Liver (tissue), 9 donors: ENCODE data around the gene CEP350. TPM values are rescaled to one million over a fixed set of nuclear protein-coding genes. Genes with fewer than 3 reads are reported as not detected.

ENCODE experiments used
- DNase-seq: peaks from one replicate; pipeline ENCODE4 v3.0.0-alpha.2; 2017; ENCODE audit warnings: low spot score
- H3K27ac ChIP-seq, 2 donors: one replicate each; pipeline ENCODE4 v1.7.0; 2013; ENCODE audit warnings: inconsistent platforms in 2 of 2, low read length in 2 of 2, control low read depth in 1 of 2, low read depth in 1 of 2, mild to moderate bottlenecking in 1 of 2
- H3K27me3 ChIP-seq, 4 donors: one replicate each; pipeline versions ENCODE4 v1.6.1 to v1.7.0; 2013; ENCODE audit warnings: low read length in 3 of 4, inconsistent platforms in 1 of 4, mild to moderate bottlenecking in 1 of 4, moderate library complexity in 1 of 4; ENCODE audit not compliant: control insufficient read depth in 4 of 4, insufficient read depth in 4 of 4
- H3K36me3 ChIP-seq, 4 donors: one replicate each; pipeline versions ENCODE4 v1.6.1 to v1.7.0; 2013; ENCODE audit warnings: low read length in 3 of 4, mild to moderate bottlenecking in 3 of 4, low read depth in 1 of 4, moderate library complexity in 1 of 4; ENCODE audit not compliant: control insufficient read depth in 4 of 4, insufficient read depth in 3 of 4
- H3K4me1 ChIP-seq, 4 donors: one replicate each; pipeline versions ENCODE4 v1.6.1 to v1.7.0; 2013; ENCODE audit warnings: low read length in 3 of 4, mild to moderate bottlenecking in 3 of 4, moderate library complexity in 1 of 4; ENCODE audit not compliant: control insufficient read depth in 4 of 4, insufficient read depth in 4 of 4
- H3K4me3 ChIP-seq, 3 donors: one replicate each; pipeline versions ENCODE4 v1.6.1 to v1.7.0; 2013; ENCODE audit warnings: low read length in 3 of 3, control low read depth in 1 of 3, low read depth in 1 of 3, mild to moderate bottlenecking in 1 of 3
- H3K9ac ChIP-seq, 2 donors: one replicate each; pipeline ENCODE4 v1.7.0; 2013; ENCODE audit warnings: low read length in 2 of 2, mild to moderate bottlenecking in 2 of 2, moderate library complexity in 2 of 2, control low read depth in 1 of 2, low read depth in 1 of 2
- H3K9me3 ChIP-seq, 4 donors: one replicate each; pipeline versions ENCODE4 v1.6.1 to v1.7.0; 2013; ENCODE audit warnings: low read length in 3 of 4; ENCODE audit not compliant: control insufficient read depth in 4 of 4
- ATF3 ChIP-seq: IDR thresholded peaks from 2 replicates; pipeline ENCODE4 v1.6.1; 2016; ENCODE audit warnings: antibody characterized with exemption
- CTCF ChIP-seq: fragments of 150-350 bp; IDR thresholded peaks from 2 replicates; pipeline ENCODE4 v1.5.1; 2017; ENCODE audit warnings: improper control_type of control experiment, low read depth, low read length; ENCODE audit not compliant: missing input control
- EGR1 ChIP-seq, 2 donors: IDR thresholded peaks; 2 replicates each; pipeline ENCODE4 v1.6.1; 2016 to 2018; ENCODE audit warnings: antibody characterized with exemption in 2 of 2, low read depth in 2 of 2
- FOXA2 ChIP-seq: IDR thresholded peaks from 2 replicates; pipeline ENCODE4 v1.6.1; 2016; ENCODE audit warnings: antibody characterized with exemption
- GABPA ChIP-seq, 2 donors: IDR thresholded peaks in 1 of 2; conservative IDR thresholded peaks in 1 of 2; 2 replicates each; pipeline ENCODE4 v1.6.1; 2016; ENCODE audit warnings: antibody characterized with exemption in 2 of 2, mild to moderate bottlenecking in 1 of 2, moderate library complexity in 1 of 2
- HNF4A ChIP-seq, 2 donors: conservative IDR thresholded peaks; 2 replicates each; pipeline ENCODE4 v1.6.1; 2016; ENCODE audit warnings: antibody characterized with exemption in 2 of 2, mild to moderate bottlenecking in 2 of 2
- HNF4G ChIP-seq: IDR thresholded peaks from 2 replicates; pipeline ENCODE4 v1.6.1; 2016; ENCODE audit warnings: antibody characterized with exemption
- JUND ChIP-seq, 2 donors: IDR thresholded peaks; 2 replicates each; pipeline ENCODE4 v1.6.1; 2016; ENCODE audit warnings: antibody characterized with exemption in 2 of 2
- MAX ChIP-seq: IDR thresholded peaks from 2 replicates; pipeline ENCODE4 v1.6.1; 2016; ENCODE audit warnings: antibody characterized with exemption
- NR2F2 ChIP-seq: IDR thresholded peaks from 2 replicates; pipeline ENCODE4 v1.6.1; 2016; ENCODE audit warnings: antibody characterized with exemption
- REST ChIP-seq: IDR thresholded peaks from 2 replicates; pipeline ENCODE4 v1.6.1; 2016; ENCODE audit warnings: antibody characterized with exemption, mild to moderate bottlenecking
- RXRA ChIP-seq, 2 donors: IDR thresholded peaks; 2 replicates each; pipeline ENCODE4 v1.6.1; 2017 to 2018; ENCODE audit warnings: antibody characterized with exemption in 2 of 2, mild to moderate bottlenecking in 1 of 2
- SP1 ChIP-seq: IDR thresholded peaks from 2 replicates; pipeline ENCODE4 v1.6.1; 2018; ENCODE audit warnings: antibody characterized with exemption, mild to moderate bottlenecking
- TAF1 ChIP-seq: conservative IDR thresholded peaks from 2 replicates; pipeline ENCODE4 v1.6.1; 2016; ENCODE audit warnings: antibody characterized with exemption, mild to moderate bottlenecking
- WGBS: extraction: QIAGEN DNeasy Blood & Tissue Kit; methylation state at CpG from one replicate; pipeline ENCODE4 v1.1.7; 2013; 5-methylcytosine and 5-hydroxymethylcytosine counted together
- polyA plus RNA-seq, 2 donors: library from polyadenylated mRNA; stranded (reverse) in 1 of 2; unstranded in 1 of 2; fragments of 200-250 nt in 1 of 2; fragments of >200 nt in 1 of 2; fragmentation: Nextera tagmentation in 1 of 2; extraction: Ambion mirVana in 1 of 2; gene quantifications; one replicate each; pipeline versions ENCODE4 v1.2.1 to v1.2.3, GENCODE V29; 2013 to 2015
- total RNA-seq, 2 donors: library from RNA; depleted of rRNA; stranded (reverse); fragments of >200 nt; gene quantifications; one replicate each; pipeline ENCODE4 v1.2.3, GENCODE V29; 2014
- donor health status: healthy.
- donor health status: healthy.
- donor health status: healthy.
- donor health status: healthy.
- donor health status: healthy.

The CEP350 gene
- total and polyA plus RNA-seq, 4 donors = 4.5 to 49.0 (median 18.9) TPM

- Histone ChIP-seq H3K9me3 (no peaks in the 10 kb centered on the region), H3K9ac (no peak overlapping the region), H3K27ac (no peak overlapping the region), H3K27me3 (no peaks in the 10 kb centered on the region), H3K36me3 (peaks cover 0 to 3% (median 2%) of the 10 kb centered on the region in 4 donors), H3K4me1 (no peaks in the 10 kb centered on the region), H3K4me3 (no peak overlapping the region)
- peak; percentile 46 for TF ChIP-seq NR2F2
- TF ChIP-seq HNF4A (conservative IDR thresholded peaks at IDR 0.05) = peak in 1 of 2 donors; percentile 3
- TF ChIP-seq REST = no peak
- DNase-seq = no peak
- 54% methylated on average over 14 of the region's 14 CpGs for WGBS
Observed at GRCh38 chr1:180116964-180117763, 162.6 kb downstream of the CEP350 start.

GRCh38 chr1:180117764-180118116 is 163.1 kb downstream of the CEP350 start:
- no peaks in the 10 kb centered on the region for H3K4me1 ChIP-seq
- H3K36me3 ChIP-seq = no peaks in the 10 kb centered on the region
- no peak overlapping the region for H3K27ac ChIP-seq
- no peak overlapping the region for H3K9ac ChIP-seq
- H3K27me3 ChIP-seq = no peaks in the 10 kb centered on the region
- H3K4me3 ChIP-seq = no peak overlapping the region
- no peak for TF ChIP-seq TAF1
- TF ChIP-seq EGR1 (IDR thresholded peaks at IDR 0.05; ENCODE audit: low read depth in 2 of 2) = no peak
- H3K9me3 ChIP-seq = no peaks in the 10 kb centered on the region
- WGBS = 97% methylated on average over 2 of the region's 2 CpGs
- DNase-seq = no peak

- 97% methylated on average over 2 of the region's 2 CpGs for WGBS
- no peak overlapping the region for H3K4me3 ChIP-seq
- no peak overlapping the region for H3K9ac ChIP-seq
- no peaks in the 10 kb centered on the region for H3K36me3 ChIP-seq
- H3K9me3 ChIP-seq = no peaks in the 10 kb centered on the region
- H3K27me3 ChIP-seq = no peaks in the 10 kb centered on the region
- TF ChIP-seq EGR1 (IDR thresholded peaks at IDR 0.05; ENCODE audit: low read depth in 2 of 2) (no peak), TAF1 (no peak), FOXA2 (no peak), MAX (no peak), CTCF (no peak), GABPA (IDR thresholded peaks at IDR 0.05 in 1 of 2, conservative IDR thresholded peaks at IDR 0.05 in 1 of 2) (no peak), REST (no peak), RXRA (IDR thresholded peaks at IDR 0.05) (no peak), ATF3 (no peak), HNF4A (conservative IDR thresholded peaks at IDR 0.05) (no peak), JUND (IDR thresholded peaks at IDR 0.05) (no peak), HNF4G (no peak), SP1 (no peak)
- H3K4me1 ChIP-seq = no peaks in the 10 kb centered on the region
- H3K27ac ChIP-seq = no peak overlapping the region
- no peak for DNase-seq
Observed at GRCh38 chr1:180119837-180120236, 165.2 kb downstream of the CEP350 start.
